Measurements from ENCODE around the gene TCAIM.
"Not testable (repeated sequence)": the region's sequence is repeated elsewhere in the genome, so short reads cannot be mapped to it uniquely, and the experiment has no call there.

Gene TCAIM

GRCh38 chr3:44348993-44349392, 10.4 kb downstream of the TCAIM start:
- DNase-seq = no peak

- no peak for DNase-seq
Measured at GRCh38 chr3:44353355-44353924, 14.9 kb downstream of the TCAIM start.

GRCh38 chr3:44355362-44356033, 16.9 kb downstream of the TCAIM start:
- peak; percentile 49 for DNase-seq

- no peak for DNase-seq
Measured at GRCh38 chr3:44359146-44359751, 20.7 kb downstream of the TCAIM start.

GRCh38 chr3:44363591-44363990, 25.0 kb downstream of the TCAIM start:
- DNase-seq = no peak

GRCh38 chr3:44365952-44366351, 27.4 kb downstream of the TCAIM start:
- no peak for DNase-seq

- DNase-seq = no peak
Measured at GRCh38 chr3:44375450-44375849, 36.9 kb downstream of the TCAIM start.

- no peak for DNase-seq
Measured at GRCh38 chr3:44387404-44387803, 48.8 kb downstream of the TCAIM start.

GRCh38 chr3:44392489-44392888, 53.9 kb downstream of the TCAIM start:
- no peak for DNase-seq

GRCh38 chr3:44395714-44396113, 57.1 kb downstream of the TCAIM start:
- DNase-seq = no peak

- DNase-seq = no peak
Measured at GRCh38 chr3:44396200-44397171, 57.9 kb downstream of the TCAIM start.

- DNase-seq = not testable (repeated sequence)
Measured at GRCh38 chr3:44398271-44398670, 59.7 kb downstream of the TCAIM start.

GRCh38 chr3:44398853-44399252, 60.3 kb downstream of the TCAIM start:
- DNase-seq = no peak

- DNase-seq = no peak
Measured at GRCh38 chr3:44400771-44401170, 62.2 kb downstream of the TCAIM start.

GRCh38 chr3:44402548-44402947, 64.0 kb downstream of the TCAIM start:
- no peak for DNase-seq

- DNase-seq = no peak
Measured at GRCh38 chr3:44409640-44410410, 71.3 kb downstream of the TCAIM start.

GRCh38 chr3:44411031-44411645, 72.6 kb downstream of the TCAIM start:
- no peak for DNase-seq

GRCh38 chr3:44412365-44412764, 73.8 kb downstream of the TCAIM start:
- DNase-seq = no peak

- DNase-seq = no peak
Measured at GRCh38 chr3:44414517-44415090, 76.0 kb downstream of the TCAIM start.

GRCh38 chr3:44415421-44415820, 76.9 kb downstream of the TCAIM start:
- DNase-seq = no peak
